Left renal pelvis (tissue), 4 donors: Measurements from ENCODE around the gene CCDC154. TPM values are rescaled to one million over a fixed set of nuclear protein-coding genes. Genes with fewer than 3 reads are reported as not detected.
"Not testable (repeated sequence)": the region's sequence is repeated elsewhere in the genome, so short reads cannot be mapped to it uniquely, and the experiment has no call there.

Source experiments
- DNase-seq, 4 donors: peaks; one replicate each; pipeline ENCODE4 v3.0.0-alpha.2; 2013; ENCODE audit warnings: low read depth in 4 of 4, low spot score in 3 of 4
- polyA plus RNA-seq, 4 donors: library from polyadenylated mRNA; unstranded; fragments of 120-200 nt; gene quantifications; one replicate each; pipeline ENCODE4 v1.2.1, GENCODE V29; 2013; ENCODE audit not compliant: insufficient read length in 4 of 4

CCDC154 gene
- polyA plus RNA-seq, 4 donors, result 1.4 to 4.1 (median 2.0) TPM

- DNase-seq, result not testable (repeated sequence)
Observed at GRCh38 chr16:1439699-1440074, 4.7 kb downstream of the CCDC154 start.

- no peak for DNase-seq
Observed at GRCh38 chr16:1439058-1439698, 5.2 kb downstream of the CCDC154 start.

- no peak for DNase-seq
Observed at GRCh38 chr16:1438229-1439057, 5.9 kb downstream of the CCDC154 start.

- no peak for DNase-seq
Observed at GRCh38 chr16:1437606-1438005, 6.8 kb downstream of the CCDC154 start.

GRCh38 chr16:1436731-1437355, 7.5 kb downstream of the CCDC154 start:
- DNase-seq, result no peak

- no peak for DNase-seq
Observed at GRCh38 chr16:1435921-1436697, 8.2 kb downstream of the CCDC154 start.

GRCh38 chr16:1434644-1435592, 9.4 kb downstream of the CCDC154 start:
- DNase-seq, result no peak

GRCh38 chr16:1433756-1434155, 10.6 kb downstream of the CCDC154 start:
- DNase-seq, result no peak

GRCh38 chr16:1433263-1433560, 11.1 kb downstream of the CCDC154 start:
- DNase-seq, result no peak

- DNase-seq, result no peak
Observed at GRCh38 chr16:1432388-1433262, 11.7 kb downstream of the CCDC154 start.

- DNase-seq, result no peak
Observed at GRCh38 chr16:1431497-1432270, 12.7 kb downstream of the CCDC154 start.

GRCh38 chr16:1430759-1431496, 13.4 kb downstream of the CCDC154 start, which contains the start of gene PERCC1:
Gene PERCC1, plus strand, starts transcription at chr16:1431078. Its CDS starts 1,516 bp downstream, at chr16:1432594.
- no peak for DNase-seq

GRCh38 chr16:1430214-1430758, 14.1 kb downstream of the CCDC154 start:
- DNase-seq, result no peak

- no peak for DNase-seq
Observed at GRCh38 chr16:1429631-1430030, 14.7 kb downstream of the CCDC154 start.

GRCh38 chr16:1429012-1429411, 15.3 kb downstream of the CCDC154 start:
- DNase-seq, result no peak

- no peak for DNase-seq
Observed at GRCh38 chr16:1428511-1428910, 15.8 kb downstream of the CCDC154 start.
